Lower lobe of right lung (tissue), 2 donors: ENCODE data around the gene RAB3A. TPM values are rescaled to one million over a fixed set of nuclear protein-coding genes. Genes with fewer than 3 reads are reported as not detected.
"Not testable (repeated sequence)": the region's sequence is repeated elsewhere in the genome, so short reads cannot be mapped to it uniquely, and the experiment has no call there.

Experiments used
- ATAC-seq, 2 donors: fragments of 200-7000 bp; cut with Tn5 transposase; one replicate each; pipeline ENCODE4 v1.9.1; 2020 to 2022; ENCODE audit warnings: mild to moderate bottlenecking in 2 of 2, moderate library complexity in 2 of 2
- DNase-seq: peaks from one replicate; pipeline ENCODE4 v3.0.0-alpha.2; 2020
- H3K27ac ChIP-seq: fragments of 200-600 bp; one replicate; pipeline ENCODE4 v1.8.0; 2022
- H3K27me3 ChIP-seq: fragments of 200-600 bp; one replicate; pipeline ENCODE4 v1.8.0; 2022; ENCODE audit warnings: low read depth
- H3K36me3 ChIP-seq: fragments of 200-600 bp; one replicate; pipeline ENCODE4 v1.8.0; 2022; ENCODE audit warnings: mild to moderate bottlenecking
- H3K4me1 ChIP-seq: fragments of 200-600 bp; one replicate; pipeline ENCODE4 v1.8.0; 2022
- H3K4me3 ChIP-seq: fragments of 200-600 bp; one replicate; pipeline ENCODE4 v1.8.0; 2022; ENCODE audit warnings: mild to moderate bottlenecking
- H3K9me3 ChIP-seq: fragments of 200-600 bp; one replicate; pipeline ENCODE4 v1.8.0; 2022
- CTCF ChIP-seq: fragments of 200-600 bp; IDR thresholded peaks from one replicate; pipeline ENCODE4 v1.8.0; 2022; ENCODE audit warnings: antibody characterized with exemption, mild to moderate bottlenecking
- intact Hi-C: fragments of 100-400 bp; cut with DNase I; formaldehyde crosslinking; loops from one replicate; pipeline ENCODE4 v1.11.0; 2022
- total RNA-seq: library from RNA; stranded (reverse); fragmentation: NEBNext Ultra II Directional; extraction: Animal tissue kit (Norgen Biotek cat#: 25700); gene quantifications from one replicate; pipeline ENCODE4 v1.2.1, GENCODE V29; 2021
- donor health status: DM: no; HTN: yes; CAD: no; lungs with severe emphysema.

The RAB3A gene
- total RNA-seq, 1 donor from 2014 or later, result 2.7 TPM

- ATAC-seq, result no peak
- H3K36me3 ChIP-seq, result no peaks in the 10 kb centered on the region
- H3K27ac ChIP-seq, result no peak overlapping the region
- DNase-seq, result no peak
- no peak overlapping the region for H3K4me3 ChIP-seq
- no peak for TF ChIP-seq CTCF
- intact Hi-C loops, result no loop called here
- no peaks in the 10 kb centered on the region for H3K9me3 ChIP-seq
- H3K27me3 ChIP-seq, result no peaks in the 10 kb centered on the region
- no peaks in the 10 kb centered on the region for H3K4me1 ChIP-seq
Observed at GRCh38 chr19:18218159-18218558, 14.3 kb upstream of the RAB3A start.

GRCh38 chr19:18216789-18217188, 12.9 kb upstream of the RAB3A start:
- no peak overlapping the region for H3K27ac ChIP-seq
- no peaks in the 10 kb centered on the region for H3K4me1 ChIP-seq
- H3K36me3 ChIP-seq, result no peaks in the 10 kb centered on the region
- no peaks in the 10 kb centered on the region for H3K27me3 ChIP-seq
- H3K4me3 ChIP-seq, result no peak overlapping the region
- ATAC-seq (no peak), DNase-seq (no peak)
- intact Hi-C loops, result no loop called here
- TF ChIP-seq CTCF, result no peak
- H3K9me3 ChIP-seq, result no peaks in the 10 kb centered on the region

GRCh38 chr19:18214779-18215433, 11.1 kb upstream of the RAB3A start:
- no peak overlapping the region for H3K4me3 ChIP-seq
- H3K9me3 ChIP-seq, result no peaks in the 10 kb centered on the region
- peaks cover 5% of the 10 kb centered on the region for H3K27me3 ChIP-seq
- no peak for DNase-seq
- ATAC-seq, result no peak
- intact Hi-C loops, result no loop called here
- no peaks in the 10 kb centered on the region for H3K4me1 ChIP-seq
- H3K36me3 ChIP-seq, result no peaks in the 10 kb centered on the region
- H3K27ac ChIP-seq, result no peak overlapping the region
- no peak for TF ChIP-seq CTCF

GRCh38 chr19:18211683-18212082, 7.8 kb upstream of the RAB3A start:
- intact Hi-C loops, result no loop called here
- ATAC-seq, result no peak
- no peak overlapping the region for H3K27ac ChIP-seq

GRCh38 chr19:18209912-18210311, 6.1 kb upstream of the RAB3A start:
- not testable (repeated sequence) for H3K4me1 ChIP-seq, H3K27ac ChIP-seq, H3K9me3 ChIP-seq, DNase-seq, H3K36me3 ChIP-seq, ATAC-seq, H3K27me3 ChIP-seq, H3K4me3 ChIP-seq
- intact Hi-C loops, result loop anchor here (10.0 kb wide), 1 partner anchor 45 kb away; a partner anchor contains a TSS

More at GRCh38 chr19:18211683-18212082, 7.8 kb upstream of the RAB3A start:
- peaks cover 5% of the 10 kb centered on the region for H3K27me3 ChIP-seq
- H3K4me3 ChIP-seq, result no peak overlapping the region
- TF ChIP-seq CTCF, result no peak
- H3K9me3 ChIP-seq, result no peaks in the 10 kb centered on the region
- no peaks in the 10 kb centered on the region for H3K36me3 ChIP-seq
- no peak for DNase-seq
- no peaks in the 10 kb centered on the region for H3K4me1 ChIP-seq

GRCh38 chr19:18208098-18208951, 4.5 kb upstream of the RAB3A start:
- Histone ChIP-seq H3K4me1 (peaks cover 12% of the 10 kb centered on the region), H3K9me3 (no peaks in the 10 kb centered on the region), H3K4me3 (no peak overlapping the region), H3K36me3 (no peaks in the 10 kb centered on the region), H3K27me3 (peaks cover 5% of the 10 kb centered on the region), H3K27ac (no peak overlapping the region)
- intact Hi-C loops, result loop anchor here (10.0 kb wide), 1 partner anchor 46 kb away; a partner anchor contains a TSS
- DNase-seq (peak; percentile 61), ATAC-seq (no peak)
- peak; percentile 79 for TF ChIP-seq CTCF
